Hepatocyte (in vitro differentiated cells): ENCODE data around the gene GULP1. TPM values are rescaled to one million over a fixed set of nuclear protein-coding genes. Genes with fewer than 3 reads are reported as not detected.

ENCODE experiments used
- DNase-seq: peaks from one replicate; pipeline ENCODE4 v3.0.0-alpha.2; 2016; ENCODE audit warnings: low spot score
- H2AFZ ChIP-seq: fragments of 200-600 bp; sonication (generic); 2 replicates; pipeline ENCODE4 v1.6.0; 2016; ENCODE audit warnings: antibody characterized with exemption, mild to moderate bottlenecking
- H3K27ac ChIP-seq: fragments of 200-600 bp; sonication (generic); 2 replicates; pipeline ENCODE4 v1.5.1; 2016; ENCODE audit warnings: mild to moderate bottlenecking
- H3K27me3 ChIP-seq: fragments of 200-600 bp; sonication (generic); 2 replicates; pipeline ENCODE4 v1.6.1; 2016
- H3K36me3 ChIP-seq: fragments of 200-600 bp; sonication (generic); replicated peaks from 2 replicates; pipeline ENCODE4 v1.5.1; 2016; ENCODE audit warnings: low read depth; ENCODE audit not compliant: insufficient read depth
- H3K4me1 ChIP-seq: fragments of 200-600 bp; sonication (generic); 2 replicates; pipeline ENCODE4 v1.5.1; 2016; ENCODE audit warnings: mild to moderate bottlenecking, moderate library complexity; ENCODE audit not compliant: insufficient read depth
- H3K4me2 ChIP-seq: fragments of 200-600 bp; sonication (generic); 2 replicates; pipeline ENCODE4 v1.6.0; 2016
- H3K4me3 ChIP-seq: fragments of 200-600 bp; sonication (generic); 2 replicates; pipeline ENCODE4 v1.5.1; 2016; ENCODE audit warnings: mild to moderate bottlenecking
- H3K79me2 ChIP-seq: fragments of 200-600 bp; sonication (generic); 2 replicates; pipeline ENCODE4 v1.6.0; 2017; ENCODE audit warnings: mild to moderate bottlenecking
- H3K9me2 ChIP-seq: fragments of 200-600 bp; sonication (generic); replicated peaks from 2 replicates; pipeline ENCODE4 v1.6.0; 2017; ENCODE audit warnings: mild to moderate bottlenecking; ENCODE audit not compliant: insufficient read depth
- H3K9me3 ChIP-seq: fragments of 200-600 bp; sonication (generic); 2 replicates; pipeline ENCODE4 v1.5.1; 2016; ENCODE audit warnings: low read depth, mild to moderate bottlenecking
- H4K20me1 ChIP-seq: fragments of 200-600 bp; sonication (generic); 2 replicates; pipeline ENCODE4 v1.6.0; 2016; ENCODE audit warnings: mild to moderate bottlenecking; ENCODE audit not compliant: insufficient read depth, poor library complexity, severe bottlenecking
- EZH2 ChIP-seq: fragments of 200-600 bp; sonication (generic); IDR thresholded peaks from 2 replicates; pipeline ENCODE4 v1.6.1; 2016; ENCODE audit warnings: antibody characterized with exemption, mild to moderate bottlenecking, borderline replicate concordance
- EZH2phosphoT487 ChIP-seq: fragments of 200-600 bp; sonication (generic); IDR thresholded peaks from one replicate; pipeline ENCODE4 v1.6.1; 2018; ENCODE audit warnings: antibody characterized with exemption, mild to moderate bottlenecking, low read depth, moderate library complexity; ENCODE audit not compliant: unreplicated experiment, severe bottlenecking
- WGBS: methylation state at CpG from one replicate; pipeline ENCODE4 v1.1.6; 2016; ENCODE audit warnings: low lambda C conversion rate; ENCODE audit errors: missing lambda C conversion rate; 5-methylcytosine and 5-hydroxymethylcytosine counted together
- polyA plus RNA-seq: library from polyadenylated mRNA; unstranded; fragments of >200 nt; fragmentation: Nextera tagmentation; extraction: Ambion mirVana; gene quantifications from 2 replicates; pipeline ENCODE4 v1.2.1, GENCODE V29; 2016
- total RNA-seq: library from RNA; depleted of rRNA; stranded (reverse); fragments of >200 nt; gene quantifications from 2 replicates; pipeline ENCODE4 v1.2.3, GENCODE V29; 2014
- TF ChIP-seq, protein P1 (sequence below): fragments of 200-600 bp; sonication (generic); IDR thresholded peaks from 2 replicates; pipeline ENCODE4 v1.5.1; 2016; ENCODE audit warnings: antibody characterized with exemption, mild to moderate bottlenecking; ENCODE audit not compliant: poor library complexity

The GULP1 gene
- total and polyA plus RNA-seq, 2 experiments from 2014 or later: 55.6 to 135 TPM

DNA sequence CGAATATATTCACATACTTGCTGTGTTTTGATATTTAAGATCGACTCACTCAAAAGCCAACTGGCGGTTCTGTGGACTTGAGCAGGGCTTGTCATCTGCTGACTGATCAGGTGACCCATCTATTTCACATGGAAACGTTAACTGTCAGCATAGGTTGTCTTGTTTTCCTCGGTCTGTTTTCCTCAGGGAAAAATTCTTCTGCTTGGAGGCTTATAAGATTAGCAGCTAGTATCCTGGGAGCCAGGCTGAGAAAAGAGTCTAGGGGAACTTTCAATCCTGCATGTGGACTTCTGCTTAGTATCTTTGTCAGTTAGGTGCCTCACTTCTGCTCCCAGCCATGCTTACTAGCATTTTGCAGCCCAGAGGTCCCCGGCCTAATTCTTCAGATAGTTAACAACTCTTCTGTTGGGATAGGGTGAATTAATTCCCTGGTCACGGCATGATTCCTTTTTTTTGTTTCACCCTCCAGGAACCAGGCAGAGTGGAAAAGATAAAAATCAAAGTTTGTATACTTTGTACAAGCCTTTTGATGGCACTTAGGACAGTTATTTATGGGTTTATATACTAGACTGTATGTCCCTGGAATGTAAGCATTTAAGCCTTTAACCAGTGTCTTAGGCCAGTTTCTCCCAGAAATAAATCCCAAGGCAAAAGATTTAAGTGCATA is 226.0 kb downstream of the GULP1 start:
- Histone ChIP-seq H3K4me1 (peaks cover 11% of the 10 kb centered on the region), H2AFZ (no peak overlapping the region), H3K4me2 (peak overlapping the region; percentile 57), H3K9me2 (no peaks in the 10 kb centered on the region), H3K79me2 (no peaks in the 10 kb centered on the region), H4K20me1 (no peaks in the 10 kb centered on the region), H3K36me3 (no peaks in the 10 kb centered on the region), H3K27ac (peak overlapping the region; percentile 53), H3K27me3 (no peaks in the 10 kb centered on the region), H3K4me3 (no peak overlapping the region), H3K9me3 (no peaks in the 10 kb centered on the region)
- 42% methylated on average over 7 of the region's 7 CpGs for WGBS
- peak; percentile 48 for DNase-seq
- TF ChIP-seq EZH2 (no peak), EZH2phosphoT487 (no peak)
- TF ChIP-seq, protein P1, sequence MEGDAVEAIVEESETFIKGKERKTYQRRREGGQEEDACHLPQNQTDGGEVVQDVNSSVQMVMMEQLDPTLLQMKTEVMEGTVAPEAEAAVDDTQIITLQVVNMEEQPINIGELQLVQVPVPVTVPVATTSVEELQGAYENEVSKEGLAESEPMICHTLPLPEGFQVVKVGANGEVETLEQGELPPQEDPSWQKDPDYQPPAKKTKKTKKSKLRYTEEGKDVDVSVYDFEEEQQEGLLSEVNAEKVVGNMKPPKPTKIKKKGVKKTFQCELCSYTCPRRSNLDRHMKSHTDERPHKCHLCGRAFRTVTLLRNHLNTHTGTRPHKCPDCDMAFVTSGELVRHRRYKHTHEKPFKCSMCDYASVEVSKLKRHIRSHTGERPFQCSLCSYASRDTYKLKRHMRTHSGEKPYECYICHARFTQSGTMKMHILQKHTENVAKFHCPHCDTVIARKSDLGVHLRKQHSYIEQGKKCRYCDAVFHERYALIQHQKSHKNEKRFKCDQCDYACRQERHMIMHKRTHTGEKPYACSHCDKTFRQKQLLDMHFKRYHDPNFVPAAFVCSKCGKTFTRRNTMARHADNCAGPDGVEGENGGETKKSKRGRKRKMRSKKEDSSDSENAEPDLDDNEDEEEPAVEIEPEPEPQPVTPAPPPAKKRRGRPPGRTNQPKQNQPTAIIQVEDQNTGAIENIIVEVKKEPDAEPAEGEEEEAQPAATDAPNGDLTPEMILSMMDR: no peak

DNA sequence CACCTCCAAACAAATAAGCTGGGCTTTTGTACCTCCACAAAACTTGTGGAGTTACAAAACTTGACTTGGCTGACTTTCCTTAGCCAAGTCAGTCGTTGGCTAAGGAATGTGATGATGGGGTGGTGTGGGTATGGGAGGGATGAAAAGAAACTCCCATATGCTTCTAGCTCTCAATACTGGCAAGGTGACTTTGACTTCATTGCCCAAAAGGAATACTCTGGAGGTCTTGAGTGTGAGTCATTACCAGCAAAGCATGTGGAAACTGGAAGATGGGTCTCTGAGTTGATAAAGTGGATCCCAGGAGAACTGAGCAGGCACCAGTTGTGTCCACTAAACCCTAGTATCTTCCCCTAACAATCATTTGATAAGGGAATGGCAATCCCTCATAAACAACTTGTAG is 226.7 kb downstream of the GULP1 start:
- no peaks in the 10 kb centered on the region for H3K9me3 ChIP-seq
- no peaks in the 10 kb centered on the region for H3K36me3 ChIP-seq
- TF ChIP-seq EZH2phosphoT487 (no peak), EZH2 (no peak)
- TF ChIP-seq, protein P1: no peak
- peaks cover 11% of the 10 kb centered on the region for H3K4me1 ChIP-seq
- H3K9me2 ChIP-seq: no peaks in the 10 kb centered on the region
- peak; percentile 13 for DNase-seq
- no peaks in the 10 kb centered on the region for H3K27me3 ChIP-seq
- no peaks in the 10 kb centered on the region for H3K79me2 ChIP-seq
- H3K4me2 ChIP-seq: peak overlapping the region; percentile 57
- WGBS: 22% methylated on average over 1 of the region's 1 CpG
- H2AFZ ChIP-seq: no peak overlapping the region
- no peak overlapping the region for H3K4me3 ChIP-seq
- H3K27ac ChIP-seq: peak overlapping the region; percentile 53
- H4K20me1 ChIP-seq: no peaks in the 10 kb centered on the region

DNA sequence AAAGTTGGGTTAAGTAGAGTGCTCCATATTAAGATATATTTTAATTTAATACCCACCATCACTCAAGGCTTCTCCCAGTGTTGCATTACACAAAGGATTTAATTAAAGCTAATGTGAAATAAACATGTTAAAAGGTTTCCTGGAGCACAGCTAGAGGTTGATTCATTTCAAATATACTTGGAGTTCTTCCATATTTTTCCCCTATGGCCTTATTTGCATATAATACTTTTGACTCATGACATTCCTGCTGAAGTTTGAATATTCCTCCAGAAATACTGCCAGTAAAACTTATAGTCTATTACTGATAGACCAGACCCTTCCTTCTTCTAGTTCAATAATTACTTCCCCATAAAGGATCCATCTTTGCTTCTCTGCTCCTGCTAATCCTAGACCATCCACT is 227.5 kb downstream of the GULP1 start:
- Histone ChIP-seq H3K27ac (peak overlapping the region; percentile 53), H3K4me1 (peaks cover 11% of the 10 kb centered on the region), H4K20me1 (no peaks in the 10 kb centered on the region), H3K9me3 (no peaks in the 10 kb centered on the region), H2AFZ (no peak overlapping the region), H3K4me3 (no peak overlapping the region), H3K9me2 (no peaks in the 10 kb centered on the region), H3K79me2 (no peaks in the 10 kb centered on the region), H3K36me3 (no peaks in the 10 kb centered on the region), H3K4me2 (no peak overlapping the region), H3K27me3 (no peaks in the 10 kb centered on the region)
- no peak for DNase-seq
- TF ChIP-seq EZH2 (no peak), EZH2phosphoT487 (no peak)
- TF ChIP-seq, protein P1: no peak

DNA sequence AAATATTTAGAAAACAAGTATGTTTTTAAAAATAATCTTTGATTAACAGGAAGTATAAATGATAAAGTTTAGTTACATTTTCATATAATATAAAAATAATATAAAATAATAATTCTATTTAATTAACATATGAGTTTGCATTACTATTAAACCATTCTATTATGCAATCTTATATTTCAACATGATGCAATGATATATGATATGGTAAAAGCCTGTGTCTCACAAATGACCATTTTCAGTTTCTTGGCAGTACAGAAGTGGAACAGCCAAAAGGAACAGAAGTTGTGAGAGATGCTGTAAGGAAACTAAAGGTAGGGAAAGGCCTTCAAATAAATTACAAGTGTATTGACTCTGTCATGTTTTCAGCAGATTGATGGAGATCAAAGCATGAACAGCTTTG is 230.8 kb downstream of the GULP1 start:
- H3K36me3 ChIP-seq: no peaks in the 10 kb centered on the region
- peaks cover 33% of the 10 kb centered on the region for H3K4me1 ChIP-seq
- no peaks in the 10 kb centered on the region for H3K9me2 ChIP-seq
- H4K20me1 ChIP-seq: no peaks in the 10 kb centered on the region
- peaks cover 15% of the 10 kb centered on the region for H3K79me2 ChIP-seq
- H3K27me3 ChIP-seq: no peaks in the 10 kb centered on the region
- no peak for DNase-seq
- H3K4me3 ChIP-seq: no peak overlapping the region
- TF ChIP-seq, protein P1: no peak
- TF ChIP-seq EZH2phosphoT487 (no peak), EZH2 (no peak)
- no peak overlapping the region for H2AFZ ChIP-seq
- H3K4me2 ChIP-seq: no peak overlapping the region
- H3K27ac ChIP-seq: peak overlapping the region; percentile 8
- H3K9me3 ChIP-seq: no peaks in the 10 kb centered on the region
